ENCODE results near the gene METTL9. TPM values are rescaled to one million over a fixed set of nuclear protein-coding genes. Genes with fewer than 3 reads are reported as not detected.

METTL9 gene
- total RNA-seq, 2 donors from 2014 or later, result 76.3 to 114 TPM

DNA sequence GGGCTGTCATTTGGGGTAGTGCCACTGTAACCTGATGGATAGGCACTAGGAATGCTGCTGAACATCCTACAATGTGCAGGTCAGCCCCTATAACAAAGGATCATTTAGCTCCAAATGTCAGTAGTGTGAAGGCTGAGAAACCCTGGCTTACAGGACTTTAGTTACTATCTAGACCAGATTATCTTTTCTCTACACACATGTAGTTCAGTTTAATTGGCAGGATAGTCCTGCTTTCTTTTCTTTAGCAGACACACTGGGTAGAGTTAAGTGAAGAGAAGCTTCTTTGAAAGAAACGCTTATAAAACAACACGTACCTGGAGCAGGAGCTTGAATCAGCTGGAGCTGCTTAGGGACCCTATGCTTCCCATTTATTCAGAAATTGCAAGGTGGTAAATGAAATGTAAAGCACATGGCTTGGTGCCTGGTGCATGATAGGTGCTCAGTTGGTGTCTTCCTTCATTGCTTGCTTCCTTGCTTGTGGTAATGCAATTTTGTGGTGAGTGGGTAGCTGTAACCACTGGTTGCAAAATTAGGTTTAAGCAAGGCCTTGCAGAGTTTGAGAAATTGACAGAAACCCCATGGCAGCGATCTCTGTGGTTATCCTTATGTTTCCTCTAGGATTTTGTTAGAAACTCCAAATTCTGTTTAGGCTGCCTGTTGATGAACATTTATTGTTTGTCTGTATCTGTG lies 9.4 kb downstream of the METTL9 start:
- Histone ChIP-seq H3K36me3 (replicated peaks in 1 of 2; ENCODE audit: insufficient read depth in 1 of 2, low read depth in 2 of 2) (no peaks in the 10 kb centered on the region), H3K27me3 (no peaks in the 10 kb centered on the region), H3K4me3 (no peak overlapping the region), H3K27ac (no peak overlapping the region), H3K4me1 (peaks cover 41% of the 10 kb centered on the region), H3K9me3 (no peaks in the 10 kb centered on the region)
- TF ChIP-seq CTCF (IDR thresholded peaks at IDR 0.05) (no peak), POLR2A (IDR thresholded peaks at IDR 0.05) (no peak)
- 69 to 80% methylated on average over 3 of the region's 3 CpGs for WGBS, 2 donors
- intact Hi-C loops (cut with DNase I), result no loop called here
- ATAC-seq (no peak), DNase-seq (peak in 1 of 4 donors; percentile 8)

GRCh38 chr16:21610006-21610544 lies 10.7 kb downstream of the METTL9 start:
- ATAC-seq, result no peak
- Histone ChIP-seq H3K4me3 (no peak overlapping the region), H3K4me1 (peaks cover 41% of the 10 kb centered on the region), H3K36me3 (replicated peaks in 1 of 2; ENCODE audit: insufficient read depth in 1 of 2, low read depth in 2 of 2) (no peaks in the 10 kb centered on the region), H3K27me3 (no peaks in the 10 kb centered on the region), H3K9me3 (no peaks in the 10 kb centered on the region), H3K27ac (no peak overlapping the region)
- WGBS, 2 donors, result 66 to 68% methylated on average over 3 of the region's 3 CpGs
- no peak for TF ChIP-seq POLR2A (IDR thresholded peaks at IDR 0.05)
- no peak for TF ChIP-seq CTCF (IDR thresholded peaks at IDR 0.05)
- intact Hi-C loops (cut with DNase I), result no loop called here
- DNase-seq, result no peak

- 39 to 58% methylated on average over 2 of the region's 2 CpGs for WGBS, 2 donors
- intact Hi-C loops (cut with DNase I), result no loop called here
- Histone ChIP-seq H3K4me1 (peaks cover 36% of the 10 kb centered on the region), H3K4me3 (no peak overlapping the region), H3K27me3 (no peaks in the 10 kb centered on the region), H3K27ac (no peak overlapping the region), H3K9me3 (no peaks in the 10 kb centered on the region), H3K36me3 (replicated peaks in 1 of 2; ENCODE audit: insufficient read depth in 1 of 2, low read depth in 2 of 2) (no peaks in the 10 kb centered on the region)
- ATAC-seq (no peak), DNase-seq (no peak)
- TF ChIP-seq POLR2A (IDR thresholded peaks at IDR 0.05) (no peak), CTCF (IDR thresholded peaks at IDR 0.05) (no peak)
Observed at GRCh38 chr16:21610766-21611165, 11.4 kb downstream of the METTL9 start.

GRCh38 chr16:21611198-21611555 lies 11.8 kb downstream of the METTL9 start:
- WGBS, 2 donors, result 7 to 11% methylated on average over 4 of the region's 4 CpGs
- no peaks in the 10 kb centered on the region for H3K36me3 ChIP-seq (replicated peaks in 1 of 2; ENCODE audit: insufficient read depth in 1 of 2, low read depth in 2 of 2)
- H3K4me3 ChIP-seq, result no peak overlapping the region
- intact Hi-C loops (cut with DNase I), result no loop called here
- no peaks in the 10 kb centered on the region for H3K27me3 ChIP-seq
- TF ChIP-seq POLR2A (IDR thresholded peaks at IDR 0.05) (no peak), CTCF (IDR thresholded peaks at IDR 0.05) (no peak)
- no peak for ATAC-seq
- no peaks in the 10 kb centered on the region for H3K9me3 ChIP-seq
- peaks cover 34% of the 10 kb centered on the region for H3K4me1 ChIP-seq
- H3K27ac ChIP-seq, result no peak overlapping the region
- DNase-seq, result no peak
